Activated CD4-positive, alpha-beta T cell treated with anti-CD3 and anti-CD28 coated beads, Interleukin-2, Interleukin-4, amounts not matched to agents 100 ng/mL and 50 ng/mL, durations not matched to agents 16 hours and 8 hours (primary cell): ENCODE data around the gene MBNL2.

Source experiments
- DNase-seq: peaks from one replicate; pipeline ENCODE4 v3.0.0-alpha.2; 2020; ENCODE audit warnings: low spot score

Gene MBNL2

GRCh38 chr13:97274829-97275649 is 52.9 kb downstream of the MBNL2 start:
- DNase-seq = no peak

- DNase-seq = no peak
Measured at GRCh38 chr13:97275776-97276501, 53.8 kb downstream of the MBNL2 start.

DNA sequence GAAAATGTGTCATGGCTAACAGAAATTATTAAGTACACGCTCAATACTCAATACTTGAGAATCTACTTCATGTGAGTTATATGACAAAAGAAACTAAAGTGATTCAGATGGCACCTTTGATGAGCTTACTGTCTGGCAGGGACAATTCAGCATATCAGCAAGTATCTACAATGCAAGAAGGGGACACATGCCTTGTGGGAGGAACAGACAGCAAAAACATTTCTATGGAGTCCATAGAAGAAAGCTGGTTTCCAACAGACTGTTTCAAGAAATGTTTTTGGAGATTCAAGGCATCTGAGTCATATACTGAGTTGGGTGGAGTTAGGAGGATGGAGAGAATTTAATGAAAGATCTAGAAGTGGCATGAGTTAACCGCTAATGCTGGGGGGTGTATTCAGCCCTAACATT is 54.7 kb downstream of the MBNL2 start:
- DNase-seq = peak; percentile 50

- DNase-seq = no peak
Measured at GRCh38 chr13:97278435-97279411, 56.6 kb downstream of the MBNL2 start.

DNA sequence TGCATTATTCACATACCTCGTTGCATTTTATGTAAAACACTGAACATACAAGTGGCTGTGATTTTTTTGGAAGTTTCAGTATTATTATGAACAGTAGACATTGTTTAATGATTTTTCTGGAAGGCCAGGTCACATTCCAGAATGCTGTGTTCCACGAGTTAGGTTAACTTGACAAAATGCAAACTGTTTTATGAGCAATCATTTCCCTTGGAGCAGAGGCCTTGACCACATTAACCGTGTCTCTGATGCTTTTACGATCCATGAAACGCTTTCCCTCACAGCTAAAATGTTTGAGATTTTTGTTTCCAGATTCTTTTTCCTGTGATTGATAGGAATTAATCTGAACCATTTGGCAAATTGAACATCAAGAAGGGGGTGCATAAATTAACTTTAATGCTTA is 57.8 kb downstream of the MBNL2 start:
- no peak for DNase-seq

- DNase-seq = no peak
Measured at GRCh38 chr13:97280478-97280877, 58.3 kb downstream of the MBNL2 start.

GRCh38 chr13:97281028-97281427 is 58.9 kb downstream of the MBNL2 start:
- DNase-seq = no peak

DNA sequence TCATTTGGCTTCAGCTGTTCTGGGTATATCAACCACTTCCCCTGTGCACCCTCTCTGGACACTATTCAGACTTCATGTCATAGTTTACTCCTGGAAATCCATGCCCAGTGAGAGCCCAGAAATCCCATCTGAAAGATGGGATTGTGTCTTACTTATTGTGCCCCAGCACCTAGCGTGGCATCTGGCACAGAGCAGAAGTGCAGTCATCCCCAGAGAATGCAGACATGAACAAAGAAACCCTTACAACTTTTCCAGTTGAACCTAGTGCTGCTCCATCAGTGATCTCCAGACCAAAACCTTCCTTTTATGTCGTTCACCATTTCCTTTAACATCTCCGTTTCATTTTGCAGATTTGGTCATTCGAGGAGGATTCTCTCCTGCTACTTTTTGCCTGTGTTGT is 60.6 kb downstream of the MBNL2 start:
- DNase-seq = no peak

GRCh38 chr13:97283888-97284287 is 61.8 kb downstream of the MBNL2 start:
- DNase-seq = no peak

GRCh38 chr13:97284558-97284957 is 62.4 kb downstream of the MBNL2 start:
- no peak for DNase-seq

GRCh38 chr13:97285221-97285955 is 63.3 kb downstream of the MBNL2 start:
- no peak for DNase-seq

GRCh38 chr13:97286317-97287046 is 64.3 kb downstream of the MBNL2 start:
- no peak for DNase-seq

DNA sequence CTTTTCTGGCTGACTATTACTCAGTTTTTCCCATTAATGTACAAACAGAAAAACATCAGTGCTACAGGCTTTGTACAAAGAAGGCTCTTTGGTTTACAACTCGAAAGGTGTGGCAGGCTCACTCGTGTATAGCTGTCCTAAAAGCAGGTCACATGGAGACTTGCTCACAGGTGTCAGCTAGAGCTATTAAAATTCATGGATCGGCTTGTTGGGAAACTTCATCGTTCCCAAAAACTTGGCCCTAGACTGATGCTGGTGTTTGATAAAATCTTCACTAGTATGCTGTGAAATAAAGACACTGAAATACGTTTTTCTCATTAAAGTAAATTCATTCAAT is 64.9 kb downstream of the MBNL2 start:
- no peak for DNase-seq

DNA sequence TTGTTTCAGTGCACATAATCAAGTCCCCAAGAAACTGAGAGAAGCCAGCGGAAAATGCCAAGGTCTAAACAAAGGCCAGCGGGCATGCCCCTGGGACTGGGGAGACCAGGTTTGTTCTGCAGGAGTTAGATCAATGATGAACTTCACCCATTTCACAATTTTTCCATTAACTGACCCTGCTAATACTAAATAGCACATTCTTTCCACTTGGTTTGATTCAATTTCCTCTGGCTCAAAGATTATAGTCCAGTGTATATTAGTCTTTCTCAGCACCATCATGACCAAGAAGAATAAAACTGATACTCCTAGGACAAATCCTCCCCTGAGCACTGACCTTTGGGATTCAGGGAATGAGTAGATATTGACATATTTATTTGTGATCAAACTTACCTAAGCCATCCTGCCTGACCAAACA is 66.4 kb downstream of the MBNL2 start:
- no peak for DNase-seq

DNA sequence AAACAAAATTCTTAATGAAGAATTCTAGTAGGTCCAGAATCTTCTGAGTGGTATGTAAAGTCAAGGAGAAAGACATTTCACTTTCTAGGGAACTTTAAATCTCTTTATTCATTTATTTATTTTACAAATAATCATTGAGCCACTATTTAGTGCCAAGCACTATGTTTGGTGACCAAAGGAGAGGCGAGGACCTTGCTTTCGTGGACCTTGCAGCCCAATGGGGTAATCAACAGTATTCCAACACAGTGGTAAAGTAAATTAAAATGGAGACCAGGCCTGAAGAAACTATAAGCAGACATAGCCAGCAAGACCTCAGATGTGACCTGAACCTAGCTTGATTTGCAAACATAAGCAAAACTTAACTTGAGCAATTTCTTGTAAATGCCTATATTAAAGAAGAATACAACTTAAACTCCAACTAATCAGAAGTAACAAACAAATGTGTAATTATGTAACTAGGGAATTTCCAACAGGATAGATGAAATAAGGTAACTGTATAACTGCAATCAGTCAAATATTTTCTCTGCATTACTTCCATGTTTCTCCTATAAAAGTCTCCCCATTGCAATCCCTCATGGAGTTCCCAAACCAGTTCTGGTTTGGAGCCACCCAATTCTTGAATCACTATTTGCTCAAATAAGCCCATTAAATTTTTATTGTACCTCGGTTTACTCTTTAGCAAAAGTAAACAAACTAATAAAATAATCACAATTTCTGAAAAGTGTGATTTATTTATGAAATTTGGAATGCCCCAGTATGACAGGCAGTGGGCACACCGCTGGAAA is 67.6 kb downstream of the MBNL2 start:
- no peak for DNase-seq

- no peak for DNase-seq
Measured at GRCh38 chr13:97295283-97296182, 73.4 kb downstream of the MBNL2 start.

DNA sequence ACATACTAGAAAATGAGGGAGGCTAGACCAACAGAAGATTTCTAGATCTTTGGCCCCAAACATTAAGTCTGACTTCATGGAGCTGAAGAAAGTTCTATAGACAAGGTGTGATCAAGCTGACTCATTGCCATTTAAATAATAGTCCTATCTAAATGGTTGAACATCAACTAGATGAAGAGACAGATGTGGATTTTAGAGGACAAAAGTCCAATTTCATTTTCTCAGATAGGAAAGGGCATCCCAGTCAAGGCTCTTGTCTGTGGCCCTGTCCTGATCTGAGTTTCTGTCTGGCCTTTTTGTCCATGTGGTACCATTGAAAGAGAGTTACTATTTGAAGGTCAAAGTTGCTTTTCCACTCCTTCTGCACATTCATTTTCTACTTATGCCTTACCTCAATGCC is 74.6 kb downstream of the MBNL2 start:
- no peak for DNase-seq

- DNase-seq = no peak
Measured at GRCh38 chr13:97298816-97299215, 76.7 kb downstream of the MBNL2 start.

DNA sequence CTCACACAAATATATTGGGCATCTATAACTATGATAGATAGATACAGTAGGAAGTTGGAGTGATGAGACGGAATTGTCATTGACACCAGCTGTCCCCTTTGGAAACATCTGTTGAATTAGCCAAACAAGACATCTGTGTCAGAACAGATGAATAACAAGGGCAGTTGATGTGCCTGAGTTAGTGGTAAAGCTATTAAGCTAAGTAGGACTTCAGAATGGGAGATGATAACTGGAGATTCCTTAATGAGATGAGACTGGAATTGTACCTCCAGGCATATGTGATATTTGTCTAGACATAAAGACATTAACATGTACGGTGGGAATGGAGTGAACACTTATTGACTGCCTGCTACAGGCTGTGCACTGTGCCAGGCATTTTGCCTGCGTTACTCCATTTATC is 78.7 kb downstream of the MBNL2 start:
- DNase-seq = no peak
